GM12873 (cell line): ENCODE results near the gene CLEC16A.

ENCODE experiments used
- TF ChIP-seq, protein P1 (sequence below): IDR thresholded peaks from 2 replicates; pipeline ENCODE4 v1.5.1; 2012; ENCODE audit warnings: low read depth, mild to moderate bottlenecking, moderate library complexity, low read length, control low read depth; ENCODE audit not compliant: insufficient read depth; ENCODE audit errors: missing control alignments

Gene CLEC16A

DNA sequence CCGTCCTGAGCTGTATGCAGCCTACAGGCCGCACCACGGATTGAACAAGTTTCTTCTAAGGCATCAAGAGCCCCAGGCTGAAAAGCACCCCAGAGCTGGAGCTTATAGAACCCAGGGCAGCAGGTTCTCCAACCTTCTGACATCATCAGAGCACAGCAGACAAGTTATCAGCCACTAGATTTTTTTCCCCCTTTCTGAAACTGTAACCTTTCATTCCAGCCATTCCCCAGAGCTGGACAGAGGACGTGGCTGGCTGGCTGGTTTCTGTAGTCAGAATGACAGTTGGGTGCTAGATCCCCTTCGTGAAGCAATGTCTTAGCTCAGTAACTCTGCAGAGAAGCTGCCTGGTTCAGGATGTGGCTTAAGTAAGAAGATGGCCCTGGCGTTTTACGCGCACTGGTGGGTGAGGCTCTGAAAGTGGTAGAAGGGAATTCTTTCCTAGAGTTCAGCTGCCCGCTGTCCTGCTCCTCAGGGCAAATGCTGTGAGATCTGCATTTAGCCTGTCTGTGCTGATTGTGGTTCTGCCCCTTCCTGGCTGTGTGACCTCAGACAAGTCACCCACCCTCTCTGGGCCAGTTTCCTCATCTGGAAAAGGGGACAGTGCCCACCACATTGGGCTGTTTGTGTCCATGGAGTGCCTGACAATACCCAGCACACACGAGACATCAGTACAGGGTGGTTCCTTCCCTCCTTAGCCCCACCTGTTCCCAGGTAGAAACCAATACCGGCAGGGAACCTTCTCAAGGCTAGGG is 11.2 kb upstream of the CLEC16A start:
- TF ChIP-seq, protein P1, sequence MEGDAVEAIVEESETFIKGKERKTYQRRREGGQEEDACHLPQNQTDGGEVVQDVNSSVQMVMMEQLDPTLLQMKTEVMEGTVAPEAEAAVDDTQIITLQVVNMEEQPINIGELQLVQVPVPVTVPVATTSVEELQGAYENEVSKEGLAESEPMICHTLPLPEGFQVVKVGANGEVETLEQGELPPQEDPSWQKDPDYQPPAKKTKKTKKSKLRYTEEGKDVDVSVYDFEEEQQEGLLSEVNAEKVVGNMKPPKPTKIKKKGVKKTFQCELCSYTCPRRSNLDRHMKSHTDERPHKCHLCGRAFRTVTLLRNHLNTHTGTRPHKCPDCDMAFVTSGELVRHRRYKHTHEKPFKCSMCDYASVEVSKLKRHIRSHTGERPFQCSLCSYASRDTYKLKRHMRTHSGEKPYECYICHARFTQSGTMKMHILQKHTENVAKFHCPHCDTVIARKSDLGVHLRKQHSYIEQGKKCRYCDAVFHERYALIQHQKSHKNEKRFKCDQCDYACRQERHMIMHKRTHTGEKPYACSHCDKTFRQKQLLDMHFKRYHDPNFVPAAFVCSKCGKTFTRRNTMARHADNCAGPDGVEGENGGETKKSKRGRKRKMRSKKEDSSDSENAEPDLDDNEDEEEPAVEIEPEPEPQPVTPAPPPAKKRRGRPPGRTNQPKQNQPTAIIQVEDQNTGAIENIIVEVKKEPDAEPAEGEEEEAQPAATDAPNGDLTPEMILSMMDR: no peak

DNA sequence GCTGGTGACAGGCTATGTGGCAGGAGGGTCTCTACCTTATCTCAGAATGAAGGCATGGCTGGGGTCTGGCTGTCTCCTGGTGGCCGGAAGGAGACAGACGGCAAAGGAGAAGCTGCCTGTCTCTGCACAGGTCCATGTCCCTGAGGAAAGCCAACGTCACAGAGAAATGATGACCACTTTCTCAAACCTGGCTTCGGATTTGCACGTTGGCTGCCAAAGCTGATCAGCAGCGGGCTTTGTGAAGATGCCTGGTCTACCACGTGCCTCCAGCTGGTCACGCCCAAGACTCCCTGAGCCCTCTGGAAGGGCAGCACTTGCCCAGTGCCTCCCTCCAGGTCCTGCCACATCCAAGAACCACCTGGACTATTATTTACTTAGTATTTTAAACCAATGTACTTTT is 10.5 kb upstream of the CLEC16A start:
- TF ChIP-seq, protein P1: no peak

- TF ChIP-seq, protein P1: no peak
Observed at GRCh38 chr16:10934325-10935107, 9.8 kb upstream of the CLEC16A start.

DNA sequence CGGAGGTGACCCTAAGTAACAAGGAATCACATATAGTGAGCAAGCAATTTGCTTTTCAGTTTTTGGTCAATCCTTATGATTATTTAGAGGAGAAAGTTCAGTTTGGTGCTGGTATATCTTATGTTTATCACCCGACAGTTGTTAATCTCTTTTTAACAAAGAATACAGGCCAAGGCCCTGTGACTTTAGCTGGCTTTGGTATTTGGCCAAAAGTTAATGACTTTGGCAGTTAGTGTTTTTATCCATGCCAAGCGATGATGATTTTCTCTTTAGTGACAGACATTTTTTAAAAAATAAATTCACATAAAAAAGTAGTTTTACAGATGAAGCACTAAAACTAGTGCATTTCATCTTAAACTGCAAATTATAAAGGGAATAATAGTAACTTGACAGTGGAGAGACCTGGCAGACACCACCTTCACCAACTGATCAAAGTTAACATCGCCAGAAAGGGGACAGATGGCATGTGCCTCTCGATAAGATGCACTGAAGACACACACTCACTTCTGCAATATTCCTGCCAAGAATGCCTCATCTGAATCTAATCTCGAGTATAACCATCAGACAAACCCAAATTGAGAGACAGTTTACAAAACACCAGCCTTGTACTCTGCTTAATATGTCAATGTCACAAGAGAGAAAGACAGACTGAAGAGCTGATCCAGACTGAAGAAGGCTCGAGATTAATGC is 9.0 kb upstream of the CLEC16A start:
- TF ChIP-seq, protein P1: no peak

- TF ChIP-seq, protein P1: no peak
Observed at GRCh38 chr16:10936272-10936984, 7.9 kb upstream of the CLEC16A start.

- TF ChIP-seq, protein P1: no peak
Observed at GRCh38 chr16:10937068-10937859, 7.1 kb upstream of the CLEC16A start.
